ENCODE data around the gene ADAM12. TPM values are rescaled to one million over a fixed set of nuclear protein-coding genes. Genes with fewer than 3 reads are reported as not detected.

The ADAM12 gene
- total RNA-seq, 2 experiments from 2014 or later, result 1.2 to 1.5 TPM

GRCh38 chr10:126128581-126128980 is 259.7 kb downstream of the ADAM12 start:
- H3K27me3 Mint-ChIP-seq, result no peaks in the 10 kb centered on the region
- no peaks in the 10 kb centered on the region for H3K4me1 Mint-ChIP-seq (ENCODE audit: low read depth)
- Histone ChIP-seq H3K36me3 (ENCODE audit: insufficient read depth, low read length) (no peaks in the 10 kb centered on the region), H3K4me3 (ENCODE audit: low read length) (no peak overlapping the region), H3K27me3 (ENCODE audit: control insufficient read depth in 1 of 2, insufficient read depth in 2 of 2, low read length in 2 of 2) (no peaks in the 10 kb centered on the region), H3K27ac (ENCODE audit: low read depth in 1 of 2, low read length in 2 of 2) (no peak overlapping the region), H3K9me3 (ENCODE audit: control insufficient read depth in 1 of 2, insufficient read depth in 1 of 2, low read length in 2 of 2) (peaks cover 0 to 7% of the 10 kb centered on the region in 2 experiments), H3K4me1 (ENCODE audit: insufficient read depth, low read length) (no peaks in the 10 kb centered on the region)
- ChIA-PET CTCF (no interaction called here), POLR2A (no interaction called here)
- no peak overlapping the region for H3K27ac Mint-ChIP-seq
- intact Hi-C loops (cut with DNase I, micrococcal nuclease), result no loop called here
- no peaks in the 10 kb centered on the region for H3K9me3 Mint-ChIP-seq
- no peak overlapping the region for H3K4me3 Mint-ChIP-seq
- no peaks in the 10 kb centered on the region for H3K36me3 Mint-ChIP-seq (ENCODE audit: low read depth)
- TF ChIP-seq CTCF (IDR thresholded peaks at IDR 0.05), result no peak
- ATAC-seq (ENCODE audit: poor library complexity) (no peak), DNase-seq (no peak)

- H3K4me3 Mint-ChIP-seq, result no peak overlapping the region
- Histone ChIP-seq H3K27ac (ENCODE audit: low read depth in 1 of 2, low read length in 2 of 2) (no peak overlapping the region), H3K4me1 (ENCODE audit: insufficient read depth, low read length) (no peaks in the 10 kb centered on the region), H3K36me3 (ENCODE audit: insufficient read depth, low read length) (no peaks in the 10 kb centered on the region), H3K4me3 (ENCODE audit: low read length) (no peak overlapping the region), H3K27me3 (ENCODE audit: control insufficient read depth in 1 of 2, insufficient read depth in 2 of 2, low read length in 2 of 2) (no peaks in the 10 kb centered on the region), H3K9me3 (ENCODE audit: control insufficient read depth in 1 of 2, insufficient read depth in 1 of 2, low read length in 2 of 2) (peaks cover 0 to 10% of the 10 kb centered on the region in 2 experiments)
- H3K9me3 Mint-ChIP-seq, result no peaks in the 10 kb centered on the region
- intact Hi-C loops (cut with DNase I, micrococcal nuclease), result no loop called here
- ChIA-PET POLR2A (no interaction called here), CTCF (no interaction called here)
- DNase-seq (no peak), ATAC-seq (ENCODE audit: poor library complexity) (no peak)
- TF ChIP-seq CTCF (IDR thresholded peaks at IDR 0.05), result no peak
- H3K27ac Mint-ChIP-seq, result no peak overlapping the region
- no peaks in the 10 kb centered on the region for H3K36me3 Mint-ChIP-seq (ENCODE audit: low read depth)
- H3K27me3 Mint-ChIP-seq, result no peaks in the 10 kb centered on the region
- H3K4me1 Mint-ChIP-seq (ENCODE audit: low read depth), result no peaks in the 10 kb centered on the region
Measured at GRCh38 chr10:126127481-126128029, 260.7 kb downstream of the ADAM12 start.

GRCh38 chr10:126126866-126127265 is 261.4 kb downstream of the ADAM12 start:
- Mint-ChIP-seq H3K36me3 (ENCODE audit: low read depth) (no peaks in the 10 kb centered on the region), H3K27me3 (no peaks in the 10 kb centered on the region), H3K4me3 (no peak overlapping the region), H3K4me1 (ENCODE audit: low read depth) (no peaks in the 10 kb centered on the region), H3K27ac (no peak overlapping the region), H3K9me3 (no peaks in the 10 kb centered on the region)
- intact Hi-C loops (cut with DNase I, micrococcal nuclease), result no loop called here
- Histone ChIP-seq H3K4me3 (ENCODE audit: low read length) (no peak overlapping the region), H3K27me3 (ENCODE audit: control insufficient read depth in 1 of 2, insufficient read depth in 2 of 2, low read length in 2 of 2) (no peaks in the 10 kb centered on the region), H3K36me3 (ENCODE audit: insufficient read depth, low read length) (no peaks in the 10 kb centered on the region), H3K4me1 (ENCODE audit: insufficient read depth, low read length) (no peaks in the 10 kb centered on the region), H3K27ac (ENCODE audit: low read depth in 1 of 2, low read length in 2 of 2) (no peak overlapping the region), H3K9me3 (ENCODE audit: control insufficient read depth in 1 of 2, insufficient read depth in 1 of 2, low read length in 2 of 2) (peaks cover 0 to 10% of the 10 kb centered on the region in 2 experiments)
- POLR2A ChIA-PET, result no interaction called here
- DNase-seq, result no peak
- CTCF ChIA-PET, result no interaction called here
- no peak for TF ChIP-seq CTCF (IDR thresholded peaks at IDR 0.05)
- no peak for ATAC-seq (ENCODE audit: poor library complexity)

Measured in CD4-positive, alpha-beta T cell (primary cell).